Measurements from ENCODE around the gene PRKCA. TPM values are rescaled to one million over a fixed set of nuclear protein-coding genes. Genes with fewer than 3 reads are reported as not detected.

Gene PRKCA
- total and polyA plus RNA-seq, 3 experiments from 2014 or later = 1.8 to 74.1 (median 73.9) TPM

DNA sequence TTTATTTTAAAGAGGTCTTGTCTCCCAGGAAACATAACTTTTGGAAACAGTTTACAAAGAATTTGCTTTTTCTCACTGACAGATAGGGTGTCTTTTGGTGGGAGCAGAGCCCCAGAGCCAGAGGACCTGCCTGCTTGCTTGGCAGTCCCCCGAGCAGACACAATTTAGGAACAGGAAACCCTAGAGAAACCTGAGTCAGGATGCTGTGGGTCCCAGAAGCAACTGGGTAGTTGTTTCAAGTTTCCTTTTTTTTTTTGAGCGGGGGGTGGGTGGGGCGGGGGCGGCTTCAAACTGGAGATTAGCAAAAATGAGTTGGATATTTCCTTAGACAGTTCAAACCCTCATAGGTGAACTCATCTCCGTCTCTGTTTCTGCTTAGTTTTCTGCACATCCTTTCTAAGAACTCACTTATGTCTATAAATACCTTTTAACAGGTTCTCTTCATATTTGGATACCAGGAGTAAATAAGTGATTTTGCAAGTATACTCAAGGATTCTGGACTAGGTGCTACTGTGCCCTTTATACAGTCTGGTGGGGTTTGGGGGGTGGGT is 135.1 kb downstream of the PRKCA start:
- Histone ChIP-seq H3K9me3 (ENCODE audit: low read length) (no peaks in the 10 kb centered on the region), H3K27ac (ENCODE audit: low read depth, low read length) (no peak overlapping the region), H3K27me3 (ENCODE audit: insufficient read depth, low read length, poor library complexity, severe bottlenecking) (no peaks in the 10 kb centered on the region), H3K36me3 (ENCODE audit: insufficient read depth, low read length) (no peaks in the 10 kb centered on the region), H3K4me1 (ENCODE audit: insufficient read depth, low read length) (peaks cover 47% of the 10 kb centered on the region), H3K4me3 (ENCODE audit: low read length) (no peak overlapping the region)
- no peaks in the 10 kb centered on the region for H3K27me3 Mint-ChIP-seq
- no peaks in the 10 kb centered on the region for H3K36me3 Mint-ChIP-seq
- no peak overlapping the region for H3K4me3 Mint-ChIP-seq
- peaks cover 7 to 17% (median 9%) of the 10 kb centered on the region in 3 donors for H3K4me1 Mint-ChIP-seq
- DNase-seq = no peak
- no peaks in the 10 kb centered on the region for H3K9me3 Mint-ChIP-seq
- H3K27ac Mint-ChIP-seq = no peak overlapping the region
- ChIA-PET CTCF (no interaction called here), POLR2A (no interaction called here)

DNA sequence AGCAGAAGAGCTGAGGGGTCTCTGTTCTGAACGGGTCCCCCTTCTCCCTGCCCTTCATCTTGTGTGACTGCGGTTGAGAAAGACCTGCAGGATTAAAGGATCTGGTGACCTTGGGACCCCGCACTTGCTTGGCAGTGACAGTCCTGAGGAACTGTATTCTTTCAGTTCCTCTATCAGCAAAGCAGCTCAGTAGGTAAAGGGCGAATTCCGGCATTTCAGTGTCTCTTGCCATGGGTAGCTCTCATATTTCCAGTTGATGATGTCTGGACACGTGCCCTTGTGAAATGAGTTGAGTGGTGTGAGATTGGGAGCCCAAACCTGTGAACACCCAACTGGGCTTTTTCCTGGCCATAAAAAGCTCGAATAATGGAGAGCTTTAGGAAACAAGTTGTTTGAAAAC is 135.7 kb downstream of the PRKCA start:
- DNase-seq = no peak
- no peaks in the 10 kb centered on the region for H3K9me3 Mint-ChIP-seq
- no peaks in the 10 kb centered on the region for H3K27me3 Mint-ChIP-seq
- no peak overlapping the region for H3K4me3 ChIP-seq (ENCODE audit: low read length)
- no peak overlapping the region for H3K27ac ChIP-seq (ENCODE audit: low read depth, low read length)
- H3K36me3 Mint-ChIP-seq = no peaks in the 10 kb centered on the region
- peaks cover 41% of the 10 kb centered on the region for H3K4me1 ChIP-seq (ENCODE audit: insufficient read depth, low read length)
- CTCF ChIA-PET = no interaction called here
- H3K27me3 ChIP-seq (ENCODE audit: insufficient read depth, low read length, poor library complexity, severe bottlenecking) = no peaks in the 10 kb centered on the region
- H3K4me3 Mint-ChIP-seq = no peak overlapping the region
- no peaks in the 10 kb centered on the region for H3K36me3 ChIP-seq (ENCODE audit: insufficient read depth, low read length)
- peaks cover 7 to 17% (median 10%) of the 10 kb centered on the region in 3 donors for H3K4me1 Mint-ChIP-seq
- H3K9me3 ChIP-seq (ENCODE audit: low read length) = no peaks in the 10 kb centered on the region
- H3K27ac Mint-ChIP-seq = no peak overlapping the region
- POLR2A ChIA-PET = no interaction called here

DNA sequence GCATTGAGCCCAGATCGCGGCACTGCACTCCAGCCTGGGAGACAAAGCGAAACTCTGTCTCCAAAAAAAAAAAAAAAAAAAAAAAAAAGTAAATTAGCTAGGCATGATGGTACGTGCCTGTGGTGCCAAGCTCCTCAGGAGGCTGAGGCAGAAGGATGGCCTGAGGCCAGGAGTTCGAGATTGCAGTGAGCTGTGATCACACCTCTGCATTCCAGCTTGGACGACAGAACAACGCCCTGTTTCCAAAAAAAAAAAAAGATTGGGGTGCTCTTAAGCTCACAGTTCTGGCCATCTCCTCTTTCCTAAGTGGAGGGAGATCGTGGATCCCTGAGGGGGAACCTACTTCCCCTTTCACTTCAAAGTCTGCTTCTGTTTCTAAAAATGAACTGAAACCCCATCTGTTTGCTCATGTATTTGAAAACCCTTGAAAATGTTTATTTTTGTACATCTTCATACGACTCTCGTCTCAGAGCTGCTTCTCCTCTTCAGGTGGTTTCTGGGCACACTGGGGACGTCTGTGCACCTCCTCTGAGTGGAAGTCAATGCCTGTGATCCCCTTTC is 138.8 kb downstream of the PRKCA start:
- no peak for DNase-seq
- Histone ChIP-seq H3K9me3 (ENCODE audit: low read length) (no peaks in the 10 kb centered on the region), H3K4me3 (ENCODE audit: low read length) (no peak overlapping the region), H3K4me1 (ENCODE audit: insufficient read depth, low read length) (peaks cover 22% of the 10 kb centered on the region), H3K27me3 (ENCODE audit: insufficient read depth, low read length, poor library complexity, severe bottlenecking) (no peaks in the 10 kb centered on the region), H3K27ac (ENCODE audit: low read depth, low read length) (no peak overlapping the region), H3K36me3 (ENCODE audit: insufficient read depth, low read length) (no peaks in the 10 kb centered on the region)
- CTCF ChIA-PET = no interaction called here
- POLR2A ChIA-PET = no interaction called here
- Mint-ChIP-seq H3K4me1 (peaks cover 7 to 17% (median 10%) of the 10 kb centered on the region in 3 donors), H3K4me3 (no peak overlapping the region), H3K9me3 (no peaks in the 10 kb centered on the region), H3K36me3 (peaks cover 0 to 2% (median 0%) of the 10 kb centered on the region in 3 donors), H3K27ac (no peak overlapping the region), H3K27me3 (no peaks in the 10 kb centered on the region)

DNA sequence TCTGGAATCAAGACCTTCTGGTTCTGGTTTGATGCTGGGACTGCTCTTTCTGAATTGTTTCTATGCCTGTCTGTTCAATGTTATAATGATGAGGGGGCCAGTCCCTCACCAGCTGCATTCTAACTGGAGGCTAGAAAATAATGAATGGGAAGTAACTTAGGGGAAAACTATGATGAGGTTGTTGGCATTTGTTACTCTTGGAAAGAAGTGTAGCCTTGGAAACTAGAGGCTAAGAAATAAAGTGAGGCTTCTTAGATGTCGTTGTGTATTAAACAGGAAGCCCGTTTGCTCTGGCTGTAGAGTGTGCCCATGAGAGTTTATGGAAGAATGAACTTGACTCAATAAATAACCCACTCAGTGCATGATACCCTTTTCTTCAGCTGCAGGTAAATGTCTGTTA is 140.8 kb downstream of the PRKCA start:
- H3K27me3 ChIP-seq (ENCODE audit: insufficient read depth, low read length, poor library complexity, severe bottlenecking) = no peaks in the 10 kb centered on the region
- Mint-ChIP-seq H3K4me1 (peaks cover 8 to 20% (median 12%) of the 10 kb centered on the region in 3 donors), H3K36me3 (peaks cover 0 to 3% (median 0%) of the 10 kb centered on the region in 3 donors), H3K27me3 (no peaks in the 10 kb centered on the region), H3K27ac (peak overlapping the region in 2 of 8 donors; percentile 35 to 38), H3K4me3 (no peak overlapping the region), H3K9me3 (no peaks in the 10 kb centered on the region)
- no peak for DNase-seq
- ChIA-PET POLR2A (no interaction called here), CTCF (interaction anchor here (1.0 kb wide), 1 partner anchor 10 kb away, joined by 4 read pairs; no protein-coding TSS in a partner anchor)
- H3K36me3 ChIP-seq (ENCODE audit: insufficient read depth, low read length) = no peaks in the 10 kb centered on the region
- H3K9me3 ChIP-seq (ENCODE audit: low read length) = no peaks in the 10 kb centered on the region
- H3K4me3 ChIP-seq (ENCODE audit: low read length) = no peak overlapping the region
- peaks cover 9% of the 10 kb centered on the region for H3K4me1 ChIP-seq (ENCODE audit: insufficient read depth, low read length)
- H3K27ac ChIP-seq (ENCODE audit: low read depth, low read length) = no peak overlapping the region

DNA sequence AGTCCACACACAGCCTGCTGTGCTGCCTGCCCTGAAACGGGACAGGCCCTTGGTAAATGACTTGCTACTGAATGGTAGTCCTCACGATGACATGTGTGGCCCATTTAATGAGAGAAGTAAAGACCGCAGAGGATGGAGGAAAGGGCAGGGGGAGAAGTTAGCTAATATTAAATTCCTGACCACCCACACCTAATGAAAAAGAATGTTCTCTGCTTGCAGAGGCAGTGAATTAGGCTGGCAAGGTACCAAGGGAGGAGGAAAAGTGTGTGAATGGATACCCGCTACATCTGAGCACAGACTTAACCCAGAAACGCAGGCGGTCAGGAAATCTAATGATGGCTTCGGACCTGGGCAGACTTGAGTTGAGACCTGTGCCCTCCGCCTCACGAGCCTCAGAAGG is 141.2 kb downstream of the PRKCA start:
- H3K4me3 Mint-ChIP-seq = no peak overlapping the region
- POLR2A ChIA-PET = no interaction called here
- Histone ChIP-seq H3K4me1 (ENCODE audit: insufficient read depth, low read length) (peaks cover 9% of the 10 kb centered on the region), H3K9me3 (ENCODE audit: low read length) (no peaks in the 10 kb centered on the region), H3K36me3 (ENCODE audit: insufficient read depth, low read length) (no peaks in the 10 kb centered on the region), H3K27me3 (ENCODE audit: insufficient read depth, low read length, poor library complexity, severe bottlenecking) (no peaks in the 10 kb centered on the region), H3K4me3 (ENCODE audit: low read length) (no peak overlapping the region), H3K27ac (ENCODE audit: low read depth, low read length) (no peak overlapping the region)
- no peaks in the 10 kb centered on the region for H3K27me3 Mint-ChIP-seq
- H3K9me3 Mint-ChIP-seq = no peaks in the 10 kb centered on the region
- DNase-seq = no peak
- H3K27ac Mint-ChIP-seq = peak overlapping the region in 1 of 8 donors; percentile 38
- H3K4me1 Mint-ChIP-seq = peaks cover 8 to 20% (median 12%) of the 10 kb centered on the region in 3 donors
- CTCF ChIA-PET = no interaction called here
- peaks cover 0 to 3% (median 0%) of the 10 kb centered on the region in 3 donors for H3K36me3 Mint-ChIP-seq

DNA sequence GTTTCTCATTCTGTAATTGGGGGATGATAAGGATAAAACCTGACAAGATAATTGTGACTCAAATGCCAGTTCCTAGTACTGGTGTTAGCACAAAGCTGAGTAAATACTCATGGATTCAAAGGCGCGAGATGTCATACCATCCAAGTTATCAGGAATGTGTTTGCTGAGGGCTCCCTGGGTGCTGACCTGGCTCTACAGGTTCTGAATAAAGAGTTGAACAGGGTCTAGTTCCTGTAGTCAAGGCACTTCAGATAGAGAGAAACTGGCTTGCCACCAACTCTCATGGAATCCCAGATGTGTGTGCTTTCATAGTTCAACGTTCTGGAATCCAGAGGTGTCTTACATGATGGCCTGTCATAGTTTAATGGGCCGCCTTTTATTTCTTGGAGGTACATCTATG is 141.6 kb downstream of the PRKCA start:
- H3K36me3 ChIP-seq (ENCODE audit: insufficient read depth, low read length) = no peaks in the 10 kb centered on the region
- H3K4me1 Mint-ChIP-seq = peaks cover 8 to 20% (median 12%) of the 10 kb centered on the region in 3 donors
- no peak for DNase-seq
- no peaks in the 10 kb centered on the region for H3K9me3 ChIP-seq (ENCODE audit: low read length)
- H3K27ac Mint-ChIP-seq = no peak overlapping the region
- H3K27me3 ChIP-seq (ENCODE audit: insufficient read depth, low read length, poor library complexity, severe bottlenecking) = no peaks in the 10 kb centered on the region
- H3K4me1 ChIP-seq (ENCODE audit: insufficient read depth, low read length) = peaks cover 9% of the 10 kb centered on the region
- POLR2A ChIA-PET = no interaction called here
- H3K27ac ChIP-seq (ENCODE audit: low read depth, low read length) = no peak overlapping the region
- H3K4me3 Mint-ChIP-seq = no peak overlapping the region
- no peak overlapping the region for H3K4me3 ChIP-seq (ENCODE audit: low read length)
- peaks cover 0 to 3% (median 0%) of the 10 kb centered on the region in 3 donors for H3K36me3 Mint-ChIP-seq
- no peaks in the 10 kb centered on the region for H3K9me3 Mint-ChIP-seq
- no peaks in the 10 kb centered on the region for H3K27me3 Mint-ChIP-seq
- CTCF ChIA-PET = interaction anchor here (0.7 kb wide), 1 partner anchor 243 kb away, joined by 3 read pairs; no protein-coding TSS in a partner anchor

DNA sequence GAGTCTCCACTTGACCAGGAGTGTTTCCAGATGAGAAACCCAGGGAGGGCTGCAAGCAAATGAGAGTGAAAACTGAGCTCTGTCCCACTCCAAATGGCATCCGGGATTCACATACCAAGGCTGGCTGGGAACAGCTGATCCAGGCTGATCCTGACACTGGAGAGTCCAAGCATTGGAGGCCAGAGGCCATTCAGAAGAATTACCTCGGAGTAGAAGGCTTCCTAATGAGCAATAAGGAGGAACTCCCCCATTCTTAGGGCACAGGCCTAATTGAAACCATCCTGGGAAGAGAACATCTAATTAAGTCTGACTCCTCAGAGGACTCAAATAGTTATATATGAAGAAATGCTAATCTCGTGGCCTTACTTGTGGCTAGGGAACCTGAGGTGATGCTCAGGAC is 142.8 kb downstream of the PRKCA start:
- H3K36me3 Mint-ChIP-seq = peaks cover 0 to 3% (median 0%) of the 10 kb centered on the region in 3 donors
- no peaks in the 10 kb centered on the region for H3K9me3 Mint-ChIP-seq
- Histone ChIP-seq H3K9me3 (ENCODE audit: low read length) (no peaks in the 10 kb centered on the region), H3K36me3 (ENCODE audit: insufficient read depth, low read length) (no peaks in the 10 kb centered on the region), H3K27ac (ENCODE audit: low read depth, low read length) (no peak overlapping the region), H3K4me1 (ENCODE audit: insufficient read depth, low read length) (no peaks in the 10 kb centered on the region), H3K27me3 (ENCODE audit: insufficient read depth, low read length, poor library complexity, severe bottlenecking) (no peaks in the 10 kb centered on the region), H3K4me3 (ENCODE audit: low read length) (no peak overlapping the region)
- H3K4me3 Mint-ChIP-seq = no peak overlapping the region
- ChIA-PET POLR2A (no interaction called here), CTCF (no interaction called here)
- no peaks in the 10 kb centered on the region for H3K27me3 Mint-ChIP-seq
- DNase-seq = no peak
- H3K27ac Mint-ChIP-seq = no peak overlapping the region
- peaks cover 10 to 29% (median 12%) of the 10 kb centered on the region in 3 donors for H3K4me1 Mint-ChIP-seq

DNA sequence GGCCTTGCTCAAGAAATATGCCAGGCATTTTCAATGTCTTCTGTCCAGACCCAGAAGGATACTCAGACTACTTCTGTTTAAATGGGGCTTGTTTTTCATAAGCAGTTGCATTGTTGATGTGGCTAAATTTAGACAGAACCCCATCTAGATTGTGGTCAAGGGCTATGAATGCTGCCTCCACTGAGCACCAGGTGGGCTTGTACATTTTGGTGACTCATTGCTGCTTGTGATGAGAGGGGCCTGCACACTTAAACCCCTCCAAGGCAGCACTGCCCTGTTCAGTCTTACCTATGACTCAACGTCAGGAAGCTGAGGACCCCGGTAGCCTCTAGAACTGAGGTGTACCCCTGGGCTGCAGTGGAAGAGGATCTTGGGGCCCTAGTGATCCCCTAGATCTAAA is 144.0 kb downstream of the PRKCA start:
- H3K27ac Mint-ChIP-seq = peak overlapping the region in 1 of 8 donors; percentile 79
- no peak overlapping the region for H3K4me3 Mint-ChIP-seq
- H3K27ac ChIP-seq (ENCODE audit: low read depth, low read length) = no peak overlapping the region
- ChIA-PET CTCF (no interaction called here), POLR2A (no interaction called here)
- no peaks in the 10 kb centered on the region for H3K4me1 ChIP-seq (ENCODE audit: insufficient read depth, low read length)
- H3K27me3 Mint-ChIP-seq = no peaks in the 10 kb centered on the region
- H3K4me3 ChIP-seq (ENCODE audit: low read length) = no peak overlapping the region
- H3K36me3 Mint-ChIP-seq = peaks cover 0 to 3% (median 0%) of the 10 kb centered on the region in 3 donors
- H3K9me3 Mint-ChIP-seq = no peaks in the 10 kb centered on the region
- no peak for DNase-seq
- H3K9me3 ChIP-seq (ENCODE audit: low read length) = no peaks in the 10 kb centered on the region
- H3K27me3 ChIP-seq (ENCODE audit: insufficient read depth, low read length, poor library complexity, severe bottlenecking) = no peaks in the 10 kb centered on the region
- peaks cover 10 to 39% (median 12%) of the 10 kb centered on the region in 3 donors for H3K4me1 Mint-ChIP-seq
- no peaks in the 10 kb centered on the region for H3K36me3 ChIP-seq (ENCODE audit: insufficient read depth, low read length)

All from CD8-positive, alpha-beta memory T cell (primary cell).